MCF 10A (cell line): Measurements from ENCODE around the gene ARHGEF2. TPM values are rescaled to one million over a fixed set of nuclear protein-coding genes. Genes with fewer than 3 reads are reported as not detected.
"Not testable (repeated sequence)": the region's sequence is repeated elsewhere in the genome, so short reads cannot be mapped to it uniquely, and the experiment has no call there.

Source experiments
- BruUV-seq: library from RNA; stranded (reverse); fragments of 400-500 nt; replicated peaks from 2 replicates; lab custom pipeline; 2021; lab: Mats Ljungman, UMichigan
- CTCF ChIA-PET: fragments of 300-600 bp; sonication (Branson Sonifier 250); formaldehyde crosslinking; extraction: SDS; loops from one replicate; lab custom pipeline; 2021; ENCODE audit warnings: antibody characterized with exemption, inconsistent platforms; lab: Yijun Ruan, JAX
- POLR2A ChIA-PET: fragments of 300-600, 350-650 bp; sonication (Branson Sonifier 250); formaldehyde crosslinking; extraction: SDS; loops from one replicate; lab custom pipeline; 2020; ENCODE audit warnings: antibody characterized with exemption, inconsistent platforms; lab: Yijun Ruan, JAX
- DNase-seq: peaks from one replicate; pipeline ENCODE4 v3.0.0-alpha.2; 2018; ENCODE audit not compliant: unreplicated experiment
- H3K27ac Mint-ChIP-seq: one replicate; pipeline ENCODE4 v1.8.0; 2022; ENCODE audit warnings: mild to moderate bottlenecking, low read depth, mixed read lengths; ENCODE audit not compliant: unreplicated experiment
- H3K27me3 Mint-ChIP-seq: one replicate; pipeline ENCODE4 v1.8.0; 2022; ENCODE audit warnings: mixed read lengths; ENCODE audit not compliant: insufficient read depth, unreplicated experiment
- H3K36me3 Mint-ChIP-seq: one replicate; pipeline ENCODE4 v1.8.0; 2022; ENCODE audit warnings: mild to moderate bottlenecking, moderate library complexity, mixed read lengths; ENCODE audit not compliant: insufficient read depth, unreplicated experiment
- H3K4me1 Mint-ChIP-seq: one replicate; pipeline ENCODE4 v1.8.0; 2022; ENCODE audit warnings: mixed read lengths; ENCODE audit not compliant: insufficient read depth, unreplicated experiment
- H3K4me3 Mint-ChIP-seq: one replicate; pipeline ENCODE4 v1.8.0; 2022; ENCODE audit warnings: mild to moderate bottlenecking, moderate library complexity, mixed read lengths; ENCODE audit not compliant: unreplicated experiment
- H3K9me3 Mint-ChIP-seq: one replicate; pipeline ENCODE4 v1.8.0; 2022; ENCODE audit warnings: mixed read lengths; ENCODE audit not compliant: unreplicated experiment
- CTCF ChIP-seq: fragments of 200-600 bp; IDR thresholded peaks from one replicate; pipeline ENCODE4 v1.8.0; 2022; ENCODE audit warnings: antibody characterized with exemption, mild to moderate bottlenecking; ENCODE audit not compliant: unreplicated experiment
- intact Hi-C: fragments of 100-400 bp; cut with micrococcal nuclease; formaldehyde crosslinking; loops from 2 replicates; pipeline ENCODE4 v1.14.1; 2022
- total RNA-seq: library from RNA; stranded (reverse); gene quantifications from 2 replicates; pipeline ENCODE4 v1.2.3, GENCODE V29; 2022

Gene ARHGEF2
- total RNA-seq, 1 experiment from 2014 or later = 498 TPM

GRCh38 chr1:155989242-155990004 is 11.1 kb upstream of the ARHGEF2 start:
- Mint-ChIP-seq H3K27me3 (no peaks in the 10 kb centered on the region), H3K4me3 (no peak overlapping the region), H3K9me3 (no peaks in the 10 kb centered on the region), H3K27ac (no peak overlapping the region), H3K4me1 (peaks cover 14% of the 10 kb centered on the region), H3K36me3 (peaks cover 7% of the 10 kb centered on the region)
- intact Hi-C loops = loop anchor here (1.0 to 10.0 kb wide), 3 partner anchors 27 to 265 kb away; no protein-coding TSS in a partner anchor
- POLR2A ChIA-PET = interaction anchor here (0.6 to 5.1 kb wide), 4 partner anchors 12 to 56 kb away, joined by 3 to 55 read pairs (median 18); partner anchors contain the start of genes ARHGEF2 and KHDC4
- peak; percentile 85 for DNase-seq
- no TSS peak for BruUV-seq
- CTCF ChIA-PET = interaction anchor here (0.6 to 9.4 kb wide), 41 partner anchors 9 to 260 kb away, joined by 3 to 175 read pairs (median 5); partner anchors contain the start of genes ARHGEF2, KHDC4, LAMTOR2 and RXFP4
- peak; percentile 99 for TF ChIP-seq CTCF

DNA sequence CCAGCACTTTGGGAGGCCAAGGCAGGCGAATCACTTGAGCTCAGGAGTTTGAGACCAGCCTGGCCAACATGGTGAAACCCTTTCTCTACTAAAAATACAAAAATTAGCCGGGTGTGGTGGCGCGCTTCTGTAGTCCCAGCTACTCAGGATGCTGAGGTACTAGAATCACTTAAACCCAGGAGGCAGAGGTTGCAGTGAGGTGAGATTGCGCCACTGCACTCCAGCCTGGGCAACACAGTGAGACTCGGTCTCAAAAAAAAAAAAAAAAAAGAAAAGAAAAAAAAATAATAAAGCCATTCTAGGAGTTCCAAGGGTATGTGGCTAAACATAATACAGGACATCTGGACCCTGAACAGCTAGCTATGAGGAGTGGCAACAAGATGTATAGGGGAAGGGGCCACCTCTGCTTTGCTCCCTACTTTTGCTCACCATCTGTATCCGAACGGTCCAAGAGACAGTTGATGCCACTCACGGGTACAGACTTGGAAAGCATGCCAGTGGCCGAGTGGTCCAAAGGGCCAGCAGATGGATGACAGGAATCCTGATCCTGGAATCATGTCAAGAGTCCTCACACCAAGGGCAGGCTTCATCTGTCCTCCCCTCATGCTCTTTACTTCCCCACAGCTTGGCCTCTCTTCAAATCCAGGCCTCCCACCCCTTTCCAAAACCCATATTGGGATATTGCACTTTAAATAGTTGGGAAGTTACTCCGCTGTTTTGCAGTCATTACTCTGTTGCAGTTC is 6.7 kb upstream of the ARHGEF2 start:
- ChIA-PET CTCF (interaction anchor here (0.6 to 11.9 kb wide), 8 partner anchors 11 to 73 kb away, joined by 3 to 136 read pairs (median 8); partner anchors contain the start of genes KHDC4 and RXFP4), POLR2A (interaction anchor here (0.6 to 13.3 kb wide), 7 partner anchors 10 to 53 kb away, joined by 3 to 294 read pairs (median 14); partner anchors contain the start of genes KHDC4 and RXFP4)
- H3K9me3 Mint-ChIP-seq, H3K36me3 Mint-ChIP-seq, BruUV-seq, DNase-seq, H3K4me3 Mint-ChIP-seq, H3K27me3 Mint-ChIP-seq: not testable (repeated sequence)
- Mint-ChIP-seq H3K27ac (peak overlapping the region; percentile 90), H3K4me1 (peaks cover 57% of the 10 kb centered on the region)
- intact Hi-C loops = loop anchor here (10.0 kb wide), 1 partner anchor 260 kb away; no protein-coding TSS in a partner anchor

DNA sequence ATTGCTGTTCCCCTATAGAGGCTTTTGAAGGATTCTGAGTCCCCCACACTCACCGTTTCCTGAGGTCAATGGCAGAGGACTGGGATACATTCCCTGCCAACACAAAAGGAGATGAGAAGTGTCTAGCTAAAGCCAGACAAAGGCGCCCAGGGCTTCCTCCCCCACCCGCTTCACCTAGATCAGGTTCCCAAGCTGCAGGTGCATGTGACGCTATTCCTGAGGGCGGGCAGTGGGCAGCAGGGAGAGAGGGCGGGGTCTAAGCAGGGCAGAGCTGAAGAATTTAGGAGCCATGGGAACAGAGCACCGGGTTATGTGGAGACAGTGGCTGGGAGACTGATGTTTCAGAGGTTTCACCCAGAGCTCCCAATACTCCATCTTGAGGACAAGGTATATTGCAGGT is 6.0 kb upstream of the ARHGEF2 start:
- peaks cover 8% of the 10 kb centered on the region for H3K36me3 Mint-ChIP-seq
- no peak for TF ChIP-seq CTCF
- peak overlapping the region; percentile 90 for H3K27ac Mint-ChIP-seq
- no peaks in the 10 kb centered on the region for H3K27me3 Mint-ChIP-seq
- intact Hi-C loops = loop anchor here (10.0 kb wide), 1 partner anchor 260 kb away; no protein-coding TSS in a partner anchor
- peaks cover 61% of the 10 kb centered on the region for H3K4me1 Mint-ChIP-seq
- ChIA-PET POLR2A (interaction anchor here (0.6 to 13.3 kb wide), 11 partner anchors 10 to 122 kb away, joined by 3 to 294 read pairs (median 4); partner anchors contain the start of genes KHDC4 and RXFP4), CTCF (interaction anchor here (0.5 to 11.9 kb wide), 15 partner anchors 10 to 509 kb away, joined by 3 to 136 read pairs (median 4); partner anchors contain the start of genes GON4L, KHDC4 and RXFP4)
- no TSS peak for BruUV-seq
- H3K9me3 Mint-ChIP-seq = no peaks in the 10 kb centered on the region
- H3K4me3 Mint-ChIP-seq = no peak overlapping the region
- no peak for DNase-seq
